ENCODE results near the gene MICAL3. TPM values are rescaled to one million over a fixed set of nuclear protein-coding genes. Genes with fewer than 3 reads are reported as not detected.
"Not testable (repeated sequence)": the region's sequence is repeated elsewhere in the genome, so short reads cannot be mapped to it uniquely, and the experiment has no call there.

The MICAL3 gene
- total RNA-seq, 1 donor: 11.0 TPM

- H3K9me3 ChIP-seq (ENCODE audit: low read depth, low read length): no peaks in the 10 kb centered on the region
- no peaks in the 10 kb centered on the region for H3K27me3 ChIP-seq (ENCODE audit: insufficient read depth, low read length)
- peak overlapping the region; percentile 69 for H3K4me3 ChIP-seq (ENCODE audit: low read length)
- H3K4me1 ChIP-seq (ENCODE audit: insufficient read depth, low read length): peaks cover 86% of the 10 kb centered on the region
These were observed 250.7 kb downstream of the MICAL3 start for GRCh38 chr22:17773606-17774205.

GRCh38 chr22:17772958-17773605 lies 251.3 kb downstream of the MICAL3 start:
- H3K4me3 ChIP-seq (ENCODE audit: low read length): peak overlapping the region; percentile 69
- H3K9me3 ChIP-seq (ENCODE audit: low read depth, low read length): no peaks in the 10 kb centered on the region
- H3K27me3 ChIP-seq (ENCODE audit: insufficient read depth, low read length): no peaks in the 10 kb centered on the region
- H3K4me1 ChIP-seq (ENCODE audit: insufficient read depth, low read length): peaks cover 86% of the 10 kb centered on the region

- Histone ChIP-seq H3K4me1 (ENCODE audit: insufficient read depth, low read length) (peaks cover 88% of the 10 kb centered on the region), H3K4me3 (ENCODE audit: low read length) (peak overlapping the region; percentile 69), H3K9me3 (ENCODE audit: low read depth, low read length) (no peaks in the 10 kb centered on the region), H3K27me3 (ENCODE audit: insufficient read depth, low read length) (no peaks in the 10 kb centered on the region)
These were observed 252.0 kb downstream of the MICAL3 start for GRCh38 chr22:17772249-17772957.

DNA sequence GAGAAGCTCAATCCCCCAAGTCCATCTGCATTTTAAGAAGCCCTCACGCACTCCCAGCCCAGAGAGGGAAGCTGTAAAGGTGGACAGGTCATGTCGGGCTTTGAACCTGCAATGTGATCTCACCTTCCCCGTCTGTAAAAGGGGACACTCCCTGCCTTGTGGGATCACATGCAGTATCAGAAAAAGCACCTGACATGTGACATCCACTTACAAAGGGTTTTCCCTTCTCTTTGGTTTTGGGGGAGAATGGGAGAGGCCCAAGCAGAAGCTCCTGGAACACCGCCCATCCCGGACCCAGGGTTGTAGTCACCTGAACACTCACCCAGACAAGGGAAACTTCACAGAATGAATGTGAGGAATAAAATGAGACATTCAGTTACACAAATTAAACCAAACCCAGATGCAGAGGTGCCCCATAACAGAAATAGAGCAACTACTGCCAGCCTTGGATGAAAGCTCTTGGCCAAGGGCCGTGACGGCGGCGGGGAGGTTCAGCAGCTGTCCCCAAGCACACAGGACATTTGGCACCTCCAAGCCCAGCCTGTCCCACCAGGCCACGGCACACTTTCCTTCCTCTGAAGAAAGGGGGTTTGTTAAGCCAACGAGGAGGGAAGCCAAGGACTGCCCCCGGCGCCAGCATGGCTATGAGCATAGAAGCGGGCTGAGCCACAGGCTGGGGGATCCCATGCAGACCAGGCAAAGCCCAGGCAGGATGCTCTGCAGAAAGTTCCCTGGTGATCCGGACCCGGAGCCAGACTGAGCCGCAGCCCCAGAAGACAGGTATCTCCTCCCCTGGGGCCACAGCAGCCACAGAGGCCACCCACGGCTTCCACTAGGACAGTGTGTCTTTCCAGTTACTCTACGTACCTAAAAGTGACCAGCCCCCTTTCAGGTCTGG lies 253.9 kb downstream of the MICAL3 start:
- Histone ChIP-seq H3K27me3 (ENCODE audit: insufficient read depth, low read length) (no peaks in the 10 kb centered on the region), H3K4me1 (ENCODE audit: insufficient read depth, low read length) (peaks cover 75% of the 10 kb centered on the region), H3K4me3 (ENCODE audit: low read length) (no peak overlapping the region), H3K9me3 (ENCODE audit: low read depth, low read length) (no peaks in the 10 kb centered on the region)

DNA sequence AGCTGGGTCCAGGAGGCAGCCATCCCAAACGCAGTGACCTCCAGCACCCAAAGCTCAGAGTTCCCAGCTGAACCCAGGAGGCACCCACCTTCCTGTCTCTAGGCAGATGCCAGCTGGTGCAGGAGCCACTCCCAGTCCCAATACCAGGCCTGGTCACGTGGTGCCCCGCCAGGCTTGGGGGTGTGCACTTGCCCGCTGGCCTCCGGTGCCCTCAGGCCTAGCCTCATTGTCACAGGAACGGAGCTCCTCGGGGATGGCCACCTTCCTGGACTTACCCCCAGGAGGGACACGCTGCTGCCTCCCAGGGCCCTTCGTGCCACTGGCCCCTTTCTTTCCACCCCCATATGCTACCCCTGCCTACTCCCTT lies 254.7 kb downstream of the MICAL3 start:
- no peaks in the 10 kb centered on the region for H3K27me3 ChIP-seq (ENCODE audit: insufficient read depth, low read length)
- no peaks in the 10 kb centered on the region for H3K9me3 ChIP-seq (ENCODE audit: low read depth, low read length)
- peaks cover 71% of the 10 kb centered on the region for H3K4me1 ChIP-seq (ENCODE audit: insufficient read depth, low read length)
- H3K4me3 ChIP-seq (ENCODE audit: low read length): no peak overlapping the region

- Histone ChIP-seq H3K4me3 (ENCODE audit: low read length) (no peak overlapping the region), H3K4me1 (ENCODE audit: insufficient read depth, low read length) (peaks cover 74% of the 10 kb centered on the region), H3K27me3 (ENCODE audit: insufficient read depth, low read length) (no peaks in the 10 kb centered on the region), H3K9me3 (ENCODE audit: low read depth, low read length) (no peaks in the 10 kb centered on the region)
These were observed 255.2 kb downstream of the MICAL3 start for GRCh38 chr22:17769013-17769715.

- Histone ChIP-seq H3K4me1 (ENCODE audit: insufficient read depth, low read length) (peaks cover 62% of the 10 kb centered on the region), H3K9me3 (ENCODE audit: low read depth, low read length) (no peaks in the 10 kb centered on the region), H3K4me3 (ENCODE audit: low read length) (no peak overlapping the region), H3K27me3 (ENCODE audit: insufficient read depth, low read length) (no peaks in the 10 kb centered on the region)
These were observed 256.9 kb downstream of the MICAL3 start for GRCh38 chr22:17767233-17768065.

DNA sequence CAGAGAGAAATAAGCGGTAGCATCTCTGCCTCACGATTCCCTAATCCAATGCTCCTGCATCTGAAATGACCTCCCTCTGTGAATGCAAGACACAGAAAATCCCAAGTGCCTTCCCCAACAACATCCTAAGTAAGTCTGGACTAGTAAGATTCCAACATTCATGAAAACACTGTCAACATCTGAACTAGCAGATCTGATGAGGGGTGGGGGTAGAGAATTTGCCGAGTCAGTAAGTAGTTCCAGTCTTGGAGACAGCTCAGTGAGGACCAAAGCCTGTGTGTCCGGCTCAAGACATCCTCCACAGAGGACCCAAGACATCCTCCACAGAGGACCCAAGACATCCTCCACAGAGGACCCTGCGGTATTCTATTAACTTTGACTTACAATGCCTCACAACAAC lies 259.5 kb downstream of the MICAL3 start:
- H3K4me1 ChIP-seq (ENCODE audit: insufficient read depth, low read length): peaks cover 56% of the 10 kb centered on the region
- not testable (repeated sequence) for H3K9me3 ChIP-seq (ENCODE audit: low read depth, low read length); H3K4me3 ChIP-seq (ENCODE audit: low read length); H3K27me3 ChIP-seq (ENCODE audit: insufficient read depth, low read length)

- H3K4me3 ChIP-seq (ENCODE audit: low read length): no peak overlapping the region
- H3K27me3 ChIP-seq (ENCODE audit: insufficient read depth, low read length): no peaks in the 10 kb centered on the region
- no peaks in the 10 kb centered on the region for H3K9me3 ChIP-seq (ENCODE audit: low read depth, low read length)
- H3K4me1 ChIP-seq (ENCODE audit: insufficient read depth, low read length): peaks cover 56% of the 10 kb centered on the region
These were observed 260.3 kb downstream of the MICAL3 start for GRCh38 chr22:17764036-17764435.

DNA sequence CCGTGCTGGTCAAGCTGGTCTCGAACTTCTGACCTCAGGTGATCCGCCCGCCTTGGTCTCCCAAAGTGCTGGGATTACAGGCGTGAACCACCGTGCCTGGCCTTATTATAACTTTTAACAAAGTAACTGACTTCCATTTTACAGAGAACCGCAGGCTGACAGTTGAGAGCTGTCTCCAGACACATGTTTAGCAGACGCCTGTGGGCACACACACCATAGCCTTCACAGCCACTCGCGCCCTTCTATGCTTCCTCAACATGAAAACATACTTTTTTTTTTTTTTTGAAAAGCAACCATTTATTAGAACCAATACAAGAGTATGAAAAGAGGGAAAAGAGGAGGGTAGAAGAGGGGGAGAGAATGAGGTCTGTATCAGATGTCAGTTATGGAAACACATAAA lies 260.9 kb downstream of the MICAL3 start:
- not testable (repeated sequence) for H3K27me3 ChIP-seq (ENCODE audit: insufficient read depth, low read length); H3K4me3 ChIP-seq (ENCODE audit: low read length); H3K9me3 ChIP-seq (ENCODE audit: low read depth, low read length)
- H3K4me1 ChIP-seq (ENCODE audit: insufficient read depth, low read length): peaks cover 50% of the 10 kb centered on the region

GRCh38 chr22:17761138-17761488 lies 263.2 kb downstream of the MICAL3 start:
- Histone ChIP-seq H3K4me3 (ENCODE audit: low read length) (no peak overlapping the region), H3K9me3 (ENCODE audit: low read depth, low read length) (no peaks in the 10 kb centered on the region), H3K27me3 (ENCODE audit: insufficient read depth, low read length) (no peaks in the 10 kb centered on the region), H3K4me1 (ENCODE audit: insufficient read depth, low read length) (peaks cover 42% of the 10 kb centered on the region)

DNA sequence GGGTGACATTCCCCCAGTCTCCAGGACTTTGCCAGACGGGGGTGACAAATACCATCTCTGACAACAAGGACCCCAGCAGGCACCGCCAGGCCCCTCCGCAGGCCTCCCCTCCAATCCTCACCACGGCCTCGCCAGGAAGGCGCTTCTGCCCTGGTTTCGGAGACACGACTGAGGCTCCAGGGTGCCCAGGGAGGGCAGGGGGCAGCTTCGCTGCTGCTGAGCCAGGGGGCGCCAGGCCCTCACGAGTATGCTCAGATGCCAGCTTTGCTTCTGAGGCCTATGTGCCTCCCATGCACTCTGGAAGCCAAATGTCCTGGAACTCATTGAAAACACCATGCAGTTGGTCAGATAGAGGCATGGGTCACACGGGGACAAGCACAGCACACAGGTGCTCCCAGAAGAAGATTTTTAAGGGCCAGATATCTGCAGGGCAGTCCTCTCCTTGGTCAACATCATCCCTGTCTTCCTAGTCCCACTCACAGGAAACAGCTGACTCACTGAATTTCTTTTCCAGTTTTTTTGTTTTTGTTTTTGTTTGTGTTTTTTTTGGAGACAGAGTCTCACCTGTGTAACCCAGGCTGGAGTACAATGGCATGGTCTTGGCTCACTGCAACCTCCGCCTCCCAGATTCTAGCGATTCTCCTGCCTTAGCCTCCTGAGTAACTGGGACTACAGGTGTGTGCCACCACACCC lies 270.0 kb downstream of the MICAL3 start:
- Histone ChIP-seq H3K27me3 (ENCODE audit: insufficient read depth, low read length) (no peaks in the 10 kb centered on the region), H3K4me1 (ENCODE audit: insufficient read depth, low read length) (peaks cover 8% of the 10 kb centered on the region), H3K9me3 (ENCODE audit: low read depth, low read length) (no peaks in the 10 kb centered on the region), H3K4me3 (ENCODE audit: low read length) (no peak overlapping the region)

- no peaks in the 10 kb centered on the region for H3K9me3 ChIP-seq (ENCODE audit: low read depth, low read length)
- H3K27me3 ChIP-seq (ENCODE audit: insufficient read depth, low read length): no peaks in the 10 kb centered on the region
- no peak overlapping the region for H3K4me3 ChIP-seq (ENCODE audit: low read length)
- peaks cover 4% of the 10 kb centered on the region for H3K4me1 ChIP-seq (ENCODE audit: insufficient read depth, low read length)
These were observed 270.9 kb downstream of the MICAL3 start for GRCh38 chr22:17753401-17753989.
